ENCODE measurements around the gene BATF3. TPM values are rescaled to one million over a fixed set of nuclear protein-coding genes. Genes with fewer than 3 reads are reported as not detected.

BATF3 gene
- total RNA-seq, 1 experiment from 2014 or later = 2.1 TPM

DNA sequence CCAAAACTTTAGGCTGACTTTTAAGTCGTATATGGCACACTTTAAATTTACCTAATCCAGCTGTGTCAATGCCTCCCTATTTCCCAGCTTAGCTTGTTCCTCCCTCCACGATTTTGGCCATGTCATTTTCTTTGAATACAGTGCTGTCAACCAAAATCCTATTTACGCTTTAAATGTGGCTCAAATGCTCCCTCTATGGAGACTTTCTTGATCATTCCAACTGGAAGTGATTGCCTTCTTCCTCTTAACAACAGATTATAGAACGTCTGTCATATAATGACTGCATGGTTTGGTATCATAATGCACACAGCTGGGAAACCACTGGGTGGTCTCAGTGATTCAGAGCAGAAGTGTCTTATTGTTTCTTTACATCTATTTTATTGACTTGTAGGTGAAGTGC is 18.9 kb upstream of the BATF3 start:
- no peak overlapping the region for H3K4me3 Mint-ChIP-seq
- Histone ChIP-seq H2BK120ac (ENCODE audit: low read depth, low read length, poor library complexity, severe bottlenecking) (no peak overlapping the region), H4K5ac (ENCODE audit: insufficient read length, low read depth, low read length) (no peak overlapping the region), H3K27ac (ENCODE audit: insufficient read length, low read depth, low read length) (no peak overlapping the region), H2AK5ac (ENCODE audit: insufficient read length, low read length) (no peak overlapping the region), H3K79me2 (ENCODE audit: insufficient read depth, low read length) (no peaks in the 10 kb centered on the region), H3K27me3 (ENCODE audit: insufficient read depth, low read length) (no peaks in the 10 kb centered on the region), H2BK12ac (ENCODE audit: insufficient read length, low read depth, low read length) (no peak overlapping the region), H3K23ac (ENCODE audit: insufficient read length, low read depth, low read length) (no peak overlapping the region), H3K23me2 (ENCODE audit: insufficient read length, low read depth, low read length, poor library complexity, severe bottlenecking) (no peaks in the 10 kb centered on the region), H3K4ac (ENCODE audit: low read depth, low read length) (no peak overlapping the region), H4K91ac (ENCODE audit: insufficient read length, low read depth, low read length) (no peak overlapping the region), H4K20me1 (ENCODE audit: control insufficient read depth, insufficient read depth, insufficient read length) (no peaks in the 10 kb centered on the region), H3K4me2 (ENCODE audit: insufficient read depth, insufficient read length, low read length) (no peak overlapping the region), H3T11ph (ENCODE audit: low read length) (no peak overlapping the region), H3K14ac (ENCODE audit: insufficient read depth, low read length) (no peak overlapping the region), H2AFZ (ENCODE audit: low read length) (no peak overlapping the region), H4K8ac (replicated peaks; ENCODE audit: insufficient read length, low read depth, low read length) (no peak overlapping the region), H2BK15ac (ENCODE audit: low read depth, low read length) (no peak overlapping the region), H2BK20ac (ENCODE audit: low read depth, low read length, poor library complexity, severe bottlenecking) (no peak overlapping the region), H2BK5ac (ENCODE audit: insufficient read length, low read length) (no peak overlapping the region), H3K56ac (ENCODE audit: insufficient read length, low read depth, low read length) (no peak overlapping the region), H3K79me1 (ENCODE audit: insufficient read depth, low read depth, low read length, poor library complexity, severe bottlenecking) (no peaks in the 10 kb centered on the region), H3K9ac (ENCODE audit: extremely low read depth, insufficient read length, low read length) (no peak overlapping the region), H3K9me3 (ENCODE audit: control insufficient read depth, low read depth, low read length) (no peaks in the 10 kb centered on the region), H3K18ac (ENCODE audit: insufficient read length, low read depth, low read length) (no peak overlapping the region), H3K4me1 (ENCODE audit: insufficient read depth, low read length) (no peaks in the 10 kb centered on the region)
- no peak for DNase-seq
- peaks cover 4% of the 10 kb centered on the region for H3K27me3 Mint-ChIP-seq (ENCODE audit: low read depth)
- no peaks in the 10 kb centered on the region for H3K4me1 Mint-ChIP-seq
- H3K9me3 Mint-ChIP-seq = peaks cover 3 to 6% of the 10 kb centered on the region in 2 experiments
- H3K27ac Mint-ChIP-seq = no peak overlapping the region
- TF ChIP-seq, protein P1, sequence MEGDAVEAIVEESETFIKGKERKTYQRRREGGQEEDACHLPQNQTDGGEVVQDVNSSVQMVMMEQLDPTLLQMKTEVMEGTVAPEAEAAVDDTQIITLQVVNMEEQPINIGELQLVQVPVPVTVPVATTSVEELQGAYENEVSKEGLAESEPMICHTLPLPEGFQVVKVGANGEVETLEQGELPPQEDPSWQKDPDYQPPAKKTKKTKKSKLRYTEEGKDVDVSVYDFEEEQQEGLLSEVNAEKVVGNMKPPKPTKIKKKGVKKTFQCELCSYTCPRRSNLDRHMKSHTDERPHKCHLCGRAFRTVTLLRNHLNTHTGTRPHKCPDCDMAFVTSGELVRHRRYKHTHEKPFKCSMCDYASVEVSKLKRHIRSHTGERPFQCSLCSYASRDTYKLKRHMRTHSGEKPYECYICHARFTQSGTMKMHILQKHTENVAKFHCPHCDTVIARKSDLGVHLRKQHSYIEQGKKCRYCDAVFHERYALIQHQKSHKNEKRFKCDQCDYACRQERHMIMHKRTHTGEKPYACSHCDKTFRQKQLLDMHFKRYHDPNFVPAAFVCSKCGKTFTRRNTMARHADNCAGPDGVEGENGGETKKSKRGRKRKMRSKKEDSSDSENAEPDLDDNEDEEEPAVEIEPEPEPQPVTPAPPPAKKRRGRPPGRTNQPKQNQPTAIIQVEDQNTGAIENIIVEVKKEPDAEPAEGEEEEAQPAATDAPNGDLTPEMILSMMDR (conservative IDR thresholded peaks at IDR 0.05) = peak; percentile 38; the same call in 2 of the 3 replicates
- peaks cover 2 to 3% (median 3%) of the 10 kb centered on the region in 3 experiments for H3K36me3 Mint-ChIP-seq (ENCODE audit: insufficient read depth in 1 of 3, low read depth in 3 of 3)
- no CpG with 5 or more reads among the region's 4 CpGs for WGBS (ENCODE audit: extremely low coverage, insufficient read length, low lambda C conversion rate)
